ENCODE results near the gene ERBIN.
"Not testable (repeated sequence)": the region's sequence is repeated elsewhere in the genome, so short reads cannot be mapped to it uniquely, and the experiment has no call there.

DNA sequence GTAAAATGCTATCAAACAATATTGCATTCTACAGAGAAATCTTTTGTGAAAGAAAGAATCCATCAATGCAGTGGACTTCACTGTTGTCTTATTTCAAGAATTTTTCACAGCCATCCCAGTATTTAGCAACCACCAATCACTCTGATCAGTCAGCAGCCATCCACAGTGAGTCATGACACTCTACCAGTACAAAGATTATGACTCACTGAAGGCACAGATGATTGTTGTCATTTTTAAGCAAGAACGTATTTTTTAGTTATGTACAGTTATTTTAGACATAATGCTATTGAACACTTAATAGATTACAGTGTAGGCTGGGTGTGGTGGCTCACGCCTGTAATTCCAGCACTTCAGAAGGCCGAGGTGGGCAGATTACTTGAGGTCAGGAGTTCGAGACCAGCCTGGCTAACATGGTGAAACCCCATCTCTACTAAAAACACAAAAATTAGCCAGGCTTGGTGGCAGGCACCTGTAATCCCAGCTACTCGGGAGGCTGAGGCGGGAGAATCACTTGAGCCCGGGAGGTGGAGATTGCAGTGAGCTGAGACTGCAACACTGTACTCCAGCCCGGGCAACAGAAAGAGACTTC is 46.6 kb upstream of the ERBIN start:
- not testable (repeated sequence) for TF ChIP-seq EZH2 (IDR thresholded peaks at IDR 0.05; ENCODE audit: borderline replicate concordance, low read length)
- TF ChIP-seq, protein P1, sequence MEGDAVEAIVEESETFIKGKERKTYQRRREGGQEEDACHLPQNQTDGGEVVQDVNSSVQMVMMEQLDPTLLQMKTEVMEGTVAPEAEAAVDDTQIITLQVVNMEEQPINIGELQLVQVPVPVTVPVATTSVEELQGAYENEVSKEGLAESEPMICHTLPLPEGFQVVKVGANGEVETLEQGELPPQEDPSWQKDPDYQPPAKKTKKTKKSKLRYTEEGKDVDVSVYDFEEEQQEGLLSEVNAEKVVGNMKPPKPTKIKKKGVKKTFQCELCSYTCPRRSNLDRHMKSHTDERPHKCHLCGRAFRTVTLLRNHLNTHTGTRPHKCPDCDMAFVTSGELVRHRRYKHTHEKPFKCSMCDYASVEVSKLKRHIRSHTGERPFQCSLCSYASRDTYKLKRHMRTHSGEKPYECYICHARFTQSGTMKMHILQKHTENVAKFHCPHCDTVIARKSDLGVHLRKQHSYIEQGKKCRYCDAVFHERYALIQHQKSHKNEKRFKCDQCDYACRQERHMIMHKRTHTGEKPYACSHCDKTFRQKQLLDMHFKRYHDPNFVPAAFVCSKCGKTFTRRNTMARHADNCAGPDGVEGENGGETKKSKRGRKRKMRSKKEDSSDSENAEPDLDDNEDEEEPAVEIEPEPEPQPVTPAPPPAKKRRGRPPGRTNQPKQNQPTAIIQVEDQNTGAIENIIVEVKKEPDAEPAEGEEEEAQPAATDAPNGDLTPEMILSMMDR (IDR thresholded peaks at IDR 0.05; ENCODE audit: low read length) = not testable (repeated sequence)

Data from OCI-LY1 (cell line).